HepG2 (cell line): ENCODE results near the gene IFNL2. TPM values are rescaled to one million over a fixed set of nuclear protein-coding genes. Genes with fewer than 3 reads are reported as not detected.

Source experiments
- ATAC-seq: fragments of 200-7000 bp; cut with Tn5 transposase; 3 replicates; pipeline ENCODE4 v1.9.1; 2020; ENCODE audit warnings: mild to moderate bottlenecking, moderate library complexity
- BruUV-seq: library from RNA; stranded (reverse); fragments of 400-500 nt; replicated peaks from 2 replicates; lab custom pipeline; 2021; lab: Mats Ljungman, UMichigan
- CTCF ChIA-PET: fragments of 300-600 bp; formaldehyde crosslinking; extraction: SDS; loops from one replicate; lab custom pipeline; 2021; ENCODE audit warnings: low total read pairs, inconsistent platforms, low intra/inter-chr PET ratio; lab: Yijun Ruan, JAX
- POLR2A ChIA-PET: fragments of 350-600 bp; sonication (Branson Sonifier 250); formaldehyde crosslinking; loops from one replicate; lab custom pipeline; 2020; ENCODE audit warnings: antibody characterized with exemption, inconsistent platforms; lab: Yijun Ruan, JAX
- DNase-seq: peaks from one replicate; pipeline ENCODE4 v3.0.0-alpha.2; 2015; ENCODE audit warnings: low spot score
- FAIRE-seq: peaks from 3 replicates; lab custom pipeline; 2011; peaks lifted over from hg19 to GRCh38; lab: Jason Lieb, UNC
- H2AFZ ChIP-seq: one replicate; pipeline ENCODE4 v1.6.1; 2011; ENCODE audit warnings: low read length, inconsistent platforms
- H3K27ac ChIP-seq: fragments of 300-600 bp; 3 replicates; pipeline ENCODE4 v1.8.0; 2011; ENCODE audit warnings: mixed run types, mild to moderate bottlenecking, mixed read lengths, low read length, inconsistent platforms; ENCODE audit not compliant: insufficient read depth; ENCODE audit errors: extremely low read length
- H3K27me3 ChIP-seq, 2 experiments: fragments of 200-600 bp in 1 of 2; 2 replicates in 1 of 2; 3 replicates in 1 of 2; pipeline versions ENCODE4 v1.6.0 to v1.8.0; 2011; ENCODE audit warnings: low read length in 2 of 2, mild to moderate bottlenecking in 2 of 2, moderate library complexity in 2 of 2, inconsistent platforms in 1 of 2; ENCODE audit not compliant: insufficient read depth in 2 of 2, control insufficient read depth in 1 of 2
- H3K36me3 ChIP-seq, 2 experiments: fragments of 200-600 bp in 1 of 2; replicated peaks in 1 of 2; 2 replicates in 1 of 2; 3 replicates in 1 of 2; pipeline versions ENCODE4 v1.5.1 to v1.8.0; 2011; ENCODE audit warnings: low read length in 2 of 2, inconsistent platforms in 1 of 2; ENCODE audit not compliant: insufficient read depth in 2 of 2, control insufficient read depth in 1 of 2
- H3K4me1 ChIP-seq: 2 replicates; pipeline ENCODE4 v1.5.1; 2012; ENCODE audit warnings: low read length, inconsistent platforms; ENCODE audit not compliant: insufficient read depth
- H3K4me2 ChIP-seq: 2 replicates; pipeline ENCODE4 v1.6.0; 2011; ENCODE audit warnings: low read depth, low read length, inconsistent platforms
- H3K4me3 ChIP-seq, 3 experiments: fragments of 200-600 bp in 1 of 3; sonication (generic), shearing (Covaris generic) in 1 of 3; replicated peaks in 1 of 3; 2 replicates each; pipeline ENCODE4 v1.5.1; 2011 to 2016; ENCODE audit warnings: low read length in 3 of 3, inconsistent platforms in 2 of 3, low read depth in 2 of 3, mild to moderate bottlenecking in 2 of 3, control low read depth in 1 of 3, mixed read lengths in 1 of 3; ENCODE audit not compliant: insufficient read depth in 1 of 3
- H3K79me2 ChIP-seq: one replicate; pipeline ENCODE4 v1.6.1; 2011; ENCODE audit warnings: low read length, inconsistent platforms; ENCODE audit not compliant: insufficient read depth
- H3K9ac ChIP-seq: 2 replicates; pipeline ENCODE4 v1.6.0; 2011; ENCODE audit warnings: mild to moderate bottlenecking, low read depth, low read length, inconsistent platforms; ENCODE audit not compliant: insufficient read depth
- H3K9me3 ChIP-seq: 2 replicates; pipeline ENCODE4 v1.5.1; 2012; ENCODE audit warnings: mild to moderate bottlenecking, low read length
- H4K20me1 ChIP-seq: 2 replicates; pipeline ENCODE4 v1.6.0; 2011; ENCODE audit warnings: inconsistent platforms, mild to moderate bottlenecking, low read length, moderate library complexity; ENCODE audit not compliant: insufficient read depth
- GATAD2A ChIP-seq: IDR thresholded peaks from 2 replicates; pipeline ENCODE4 v1.6.1; 2016
- ISX ChIP-seq: sonication (generic); formaldehyde crosslinking; conservative IDR thresholded peaks from 2 replicates; pipeline ENCODE4 v1.5.0; 2020; ENCODE audit warnings: missing genetic modification reagents
- KMT2A ChIP-seq: sonication (generic); formaldehyde crosslinking; IDR thresholded peaks from 2 replicates; pipeline ENCODE4 v1.4.0; 2020; ENCODE audit warnings: missing genetic modification reagents
- NCOA2 ChIP-seq: sonication (generic); formaldehyde crosslinking; IDR thresholded peaks from 2 replicates; pipeline ENCODE4 v1.8.0; 2022; ENCODE audit warnings: inconsistent platforms
- NFE2L1 ChIP-seq: sonication (generic); formaldehyde crosslinking; IDR thresholded peaks from 2 replicates; pipeline ENCODE4 v1.4.0; 2020; ENCODE audit warnings: missing genetic modification reagents, mild to moderate bottlenecking, borderline replicate concordance
- RBM39 ChIP-seq: fragments of 200-400 bp; formaldehyde crosslinking; IDR thresholded peaks from one replicate; pipeline ENCODE4 v1.6.1; 2018; ENCODE audit warnings: antibody characterized with exemption, mild to moderate bottlenecking, low read depth, low read length; ENCODE audit not compliant: poor library complexity, severe bottlenecking
- RFX3 ChIP-seq: IDR thresholded peaks from 2 replicates; pipeline ENCODE4 v1.6.1; 2016; ENCODE audit warnings: missing biosample characterization, missing genetic modification reagents
- SUZ12 ChIP-seq: fragments of 150-350 bp; IDR thresholded peaks from 2 replicates; pipeline ENCODE4 v1.6.1; 2014; ENCODE audit warnings: low read depth, low read length
- ZFP36L1 ChIP-seq: sonication (generic); formaldehyde crosslinking; IDR thresholded peaks from 2 replicates; pipeline ENCODE4 v1.8.0; 2022; ENCODE audit warnings: mild to moderate bottlenecking, missing genetic modification reagents, moderate library complexity
- ZNF343 ChIP-seq: sonication (generic); formaldehyde crosslinking; IDR thresholded peaks from 2 replicates; pipeline ENCODE4 v1.4.0; 2020; ENCODE audit warnings: mild to moderate bottlenecking, missing genetic modification reagents
- ZNF432 ChIP-seq: sonication (generic); formaldehyde crosslinking; IDR thresholded peaks from 2 replicates; pipeline ENCODE4 v1.5.0; 2020; ENCODE audit warnings: missing genetic modification reagents, mild to moderate bottlenecking, borderline replicate concordance
- ZNF530 ChIP-seq: sonication (generic); formaldehyde crosslinking; IDR thresholded peaks from 2 replicates; pipeline ENCODE4 v1.5.0; 2020; ENCODE audit warnings: low read depth, mild to moderate bottlenecking, missing genetic modification reagents
- ZNF761 ChIP-seq: sonication (generic); formaldehyde crosslinking; conservative IDR thresholded peaks from 2 replicates; pipeline ENCODE4 v1.4.0; 2020; ENCODE audit warnings: mild to moderate bottlenecking, missing genetic modification reagents
- ZSCAN22 ChIP-seq: sonication (generic); formaldehyde crosslinking; IDR thresholded peaks from 2 replicates; pipeline ENCODE4 v1.4.0; 2020; ENCODE audit warnings: mild to moderate bottlenecking, missing genetic modification reagents
- ZSCAN31 ChIP-seq: sonication (generic); formaldehyde crosslinking; IDR thresholded peaks from 2 replicates; pipeline ENCODE4 v1.5.0; 2020; ENCODE audit warnings: low read depth, mild to moderate bottlenecking, missing genetic modification reagents
- WGBS: methylation state at CpG from one replicate; pipeline ENCODE4 v1.1.6; 2017; ENCODE audit warnings: low lambda C conversion rate; 5-methylcytosine and 5-hydroxymethylcytosine counted together
- in situ Hi-C: cut with HindIII; loops from 2 replicates; pipeline ENCODE4 v1.10.0; 2017; ENCODE audit warnings: low pct_unique_long_range_greater_than_20kb; ENCODE audit not compliant: extremely low pct_ligation_motif_present
- intact Hi-C: fragments of 100-400 bp; cut with micrococcal nuclease; formaldehyde crosslinking; loops from one replicate; pipeline ENCODE4 v1.10.0; 2022; ENCODE audit not compliant: unreplicated experiment
- polyA plus RNA-seq, 8 experiments: library from polyadenylated mRNA; depleted of rRNA in 3 of 8; stranded (reverse) in 7 of 8; unstranded in 1 of 8; fragments of >200 nt; fragmentation: Illumina TruSeq in 4 of 8; extraction: Trizol in 4 of 8; gene quantifications; 2 replicates each; pipeline versions ENCODE4 v1.2.1 to v1.2.3, GENCODE V29; 2011 to 2016; ENCODE audit warnings: low read depth in 4 of 8, missing spikeins in 1 of 8, mixed read lengths in 1 of 8; ENCODE audit not compliant: insufficient read depth in 1 of 8
- total RNA-seq, 5 experiments: library from RNA; depleted of rRNA; stranded (reverse); fragments of >200 nt; fragmentation: Illumina TruSeq; extraction: Trizol; gene quantifications; 2 replicates each; pipeline ENCODE4 v1.2.3, GENCODE V29; 2016; ENCODE audit warnings: low read depth in 1 of 5
- TF ChIP-seq, protein P1 (sequence below): sonication (generic); formaldehyde crosslinking; IDR thresholded peaks from 2 replicates; pipeline ENCODE4 v1.8.0; 2022; ENCODE audit warnings: mild to moderate bottlenecking, missing genetic modification reagents
- TF ChIP-seq, protein P2 (sequence below): sonication (generic); formaldehyde crosslinking; IDR thresholded peaks from 2 replicates; pipeline ENCODE4 v1.4.0; 2020; ENCODE audit warnings: missing genetic modification reagents

The IFNL2 gene
- total and polyA plus RNA-seq, 2 of the 13 experiments (the other 11 are each of a cell fraction or from before 2014, with no cell fraction given): not detected

- H2AFZ ChIP-seq: no peak overlapping the region
- H3K9me3 ChIP-seq: no peaks in the 10 kb centered on the region
- 41% methylated on average over 9 of the region's 17 CpGs for WGBS
- no peaks in the 10 kb centered on the region for H3K36me3 ChIP-seq
- no peak overlapping the region for H3K9ac ChIP-seq
- DNase-seq: no peak
- in situ Hi-C loops (no loop called here), intact Hi-C loops (no loop called here)
- H4K20me1 ChIP-seq: no peaks in the 10 kb centered on the region
- FAIRE-seq: no peak
- no peak overlapping the region for H3K27ac ChIP-seq
- H3K4me3 ChIP-seq: no peak overlapping the region
- peak; percentile 47 for ATAC-seq
- ChIA-PET POLR2A (no interaction called here), CTCF (no interaction called here)
- TF ChIP-seq ZSCAN22 (CRISPR knock-in tag): no peak
- no peak for TF ChIP-seq RFX3 (CRISPR knock-in tag)
- TF ChIP-seq, protein P1, sequence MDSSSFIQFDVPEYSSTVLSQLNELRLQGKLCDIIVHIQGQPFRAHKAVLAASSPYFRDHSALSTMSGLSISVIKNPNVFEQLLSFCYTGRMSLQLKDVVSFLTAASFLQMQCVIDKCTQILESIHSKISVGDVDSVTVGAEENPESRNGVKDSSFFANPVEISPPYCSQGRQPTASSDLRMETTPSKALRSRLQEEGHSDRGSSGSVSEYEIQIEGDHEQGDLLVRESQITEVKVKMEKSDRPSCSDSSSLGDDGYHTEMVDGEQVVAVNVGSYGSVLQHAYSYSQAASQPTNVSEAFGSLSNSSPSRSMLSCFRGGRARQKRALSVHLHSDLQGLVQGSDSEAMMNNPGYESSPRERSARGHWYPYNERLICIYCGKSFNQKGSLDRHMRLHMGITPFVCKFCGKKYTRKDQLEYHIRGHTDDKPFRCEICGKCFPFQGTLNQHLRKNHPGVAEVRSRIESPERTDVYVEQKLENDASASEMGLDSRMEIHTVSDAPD (CRISPR knock-in tag): no peak
- TF ChIP-seq ZFP36L1: no peak
- TF ChIP-seq ZNF432 (CRISPR knock-in tag): no peak
- TF ChIP-seq NFE2L1: no peak
- TF ChIP-seq ZNF761: no peak
- BruUV-seq: no TSS peak
- no peak overlapping the region for H3K4me2 ChIP-seq
- H3K27me3 ChIP-seq: peaks cover 0 to 10% of the 10 kb centered on the region in 2 experiments; a peak in 2 of 5 replicates
- H3K4me1 ChIP-seq: peaks cover 3% of the 10 kb centered on the region
- H3K79me2 ChIP-seq: no peaks in the 10 kb centered on the region
Measured at GRCh38 chr19:39297931-39298634, 29.9 kb downstream of the IFNL2 start.

GRCh38 chr19:39299404-39299803, 31.2 kb downstream of the IFNL2 start:
- Histone ChIP-seq H3K9me3 (no peaks in the 10 kb centered on the region), H3K27ac (no peak overlapping the region), H3K4me3 (no peak overlapping the region), H4K20me1 (no peaks in the 10 kb centered on the region), H3K9ac (no peak overlapping the region), H2AFZ (no peak overlapping the region), H3K27me3 (peaks cover 0 to 10% of the 10 kb centered on the region in 2 experiments; a peak in 2 of 5 replicates), H3K36me3 (no peaks in the 10 kb centered on the region), H3K4me1 (peaks cover 9% of the 10 kb centered on the region), H3K79me2 (no peaks in the 10 kb centered on the region), H3K4me2 (no peak overlapping the region)
- in situ Hi-C loops (no loop called here), intact Hi-C loops (no loop called here)
- CTCF ChIA-PET: no interaction called here
- FAIRE-seq (no peak), DNase-seq (no peak), ATAC-seq (no peak)
- POLR2A ChIA-PET: no interaction called here
- BruUV-seq: no TSS peak
- WGBS: 69% methylated on average over 9 of the region's 9 CpGs
- TF ChIP-seq, protein P2, sequence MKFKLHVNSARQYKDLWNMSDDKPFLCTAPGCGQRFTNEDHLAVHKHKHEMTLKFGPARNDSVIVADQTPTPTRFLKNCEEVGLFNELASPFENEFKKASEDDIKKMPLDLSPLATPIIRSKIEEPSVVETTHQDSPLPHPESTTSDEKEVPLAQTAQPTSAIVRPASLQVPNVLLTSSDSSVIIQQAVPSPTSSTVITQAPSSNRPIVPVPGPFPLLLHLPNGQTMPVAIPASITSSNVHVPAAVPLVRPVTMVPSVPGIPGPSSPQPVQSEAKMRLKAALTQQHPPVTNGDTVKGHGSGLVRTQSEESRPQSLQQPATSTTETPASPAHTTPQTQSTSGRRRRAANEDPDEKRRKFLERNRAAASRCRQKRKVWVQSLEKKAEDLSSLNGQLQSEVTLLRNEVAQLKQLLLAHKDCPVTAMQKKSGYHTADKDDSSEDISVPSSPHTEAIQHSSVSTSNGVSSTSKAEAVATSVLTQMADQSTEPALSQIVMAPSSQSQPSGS (CRISPR knock-in tag): no peak
- TF ChIP-seq GATAD2A (CRISPR knock-in tag) (no peak), KMT2A (CRISPR knock-in tag) (no peak), ZNF343 (CRISPR knock-in tag) (no peak), ZNF530 (no peak), NCOA2 (CRISPR knock-in tag) (no peak), ISX (no peak), SUZ12 (no peak), ZSCAN31 (CRISPR knock-in tag) (no peak), RBM39 (no peak)
